Glutamatergic neuron (in vitro differentiated cells): ENCODE data around the gene CDK8. TPM values are rescaled to one million over a fixed set of nuclear protein-coding genes. Genes with fewer than 3 reads are reported as not detected.

Experiments used
- DNase-seq: peaks from one replicate; pipeline ENCODE4 v3.0.0; 2022
- H3K27ac Mint-ChIP-seq: one replicate; pipeline ENCODE4 v1.8.0; 2020; ENCODE audit warnings: mild to moderate bottlenecking, mixed read lengths, inconsistent platforms; ENCODE audit not compliant: unreplicated experiment
- H3K27me3 Mint-ChIP-seq: one replicate; pipeline ENCODE4 v1.8.0; 2020; ENCODE audit warnings: mild to moderate bottlenecking, moderate library complexity, mixed read lengths, inconsistent platforms; ENCODE audit not compliant: unreplicated experiment
- H3K36me3 Mint-ChIP-seq: one replicate; pipeline ENCODE4 v1.8.0; 2020; ENCODE audit warnings: mild to moderate bottlenecking, mixed read lengths, inconsistent platforms; ENCODE audit not compliant: unreplicated experiment
- H3K4me1 Mint-ChIP-seq: one replicate; pipeline ENCODE4 v1.8.0; 2020; ENCODE audit warnings: mild to moderate bottlenecking, low read depth, mixed read lengths, inconsistent platforms; ENCODE audit not compliant: unreplicated experiment
- H3K4me3 Mint-ChIP-seq: one replicate; pipeline ENCODE4 v1.8.0; 2020; ENCODE audit warnings: mild to moderate bottlenecking, mixed read lengths, inconsistent platforms; ENCODE audit not compliant: unreplicated experiment
- H3K9me3 Mint-ChIP-seq: one replicate; pipeline ENCODE4 v1.8.0; 2020; ENCODE audit warnings: mild to moderate bottlenecking, moderate library complexity, mixed read lengths, inconsistent platforms; ENCODE audit not compliant: unreplicated experiment
- CTCF ChIP-seq: fragments of 200-600 bp; sonication (generic); IDR thresholded peaks from one replicate; pipeline ENCODE4 v1.5.0; 2021; ENCODE audit not compliant: partially characterized antibody, unreplicated experiment
- total RNA-seq: library from RNA; stranded (reverse); fragmentation: NEBNext Ultra II Directional; extraction: Animal tissue kit (Norgen Biotek cat#: 25700); gene quantifications from one replicate; pipeline ENCODE4 v1.2.1, GENCODE V29; 2021; ENCODE audit not compliant: unreplicated experiment

Gene CDK8
- total RNA-seq, 1 donor from 2014 or later: 27.9 TPM

GRCh38 chr13:26219726-26220125 lies 34.2 kb upstream of the CDK8 start:
- H3K36me3 Mint-ChIP-seq: no peaks in the 10 kb centered on the region
- no peak for TF ChIP-seq CTCF
- H3K27me3 Mint-ChIP-seq: peaks cover 4% of the 10 kb centered on the region
- H3K27ac Mint-ChIP-seq: no peak overlapping the region
- DNase-seq: no peak
- H3K4me3 Mint-ChIP-seq: no peak overlapping the region
- peaks cover 11% of the 10 kb centered on the region for H3K9me3 Mint-ChIP-seq
- H3K4me1 Mint-ChIP-seq: peaks cover 3% of the 10 kb centered on the region

GRCh38 chr13:26220575-26220974 lies 33.4 kb upstream of the CDK8 start:
- Mint-ChIP-seq H3K9me3 (peaks cover 11% of the 10 kb centered on the region), H3K36me3 (no peaks in the 10 kb centered on the region), H3K27me3 (peaks cover 4% of the 10 kb centered on the region), H3K4me3 (peak overlapping the region; percentile 45), H3K4me1 (peaks cover 5% of the 10 kb centered on the region), H3K27ac (no peak overlapping the region)
- no peak for DNase-seq
- no peak for TF ChIP-seq CTCF

- Mint-ChIP-seq H3K27ac (peak overlapping the region; percentile 95), H3K4me1 (peaks cover 8% of the 10 kb centered on the region), H3K36me3 (no peaks in the 10 kb centered on the region), H3K4me3 (peak overlapping the region; percentile 100), H3K27me3 (peaks cover 4% of the 10 kb centered on the region), H3K9me3 (peaks cover 11% of the 10 kb centered on the region)
- DNase-seq: no peak
- no peak for TF ChIP-seq CTCF
Observed at GRCh38 chr13:26221399-26221720, 32.6 kb upstream of the CDK8 start.

- Mint-ChIP-seq H3K36me3 (no peaks in the 10 kb centered on the region), H3K27ac (peak within 1 kb of the TSS; percentile 99), H3K4me3 (peak within 1 kb of the TSS; percentile 100), H3K27me3 (peaks cover 4% of the 10 kb centered on the region), H3K4me1 (peaks cover 8% of the 10 kb centered on the region), H3K9me3 (peaks cover 11% of the 10 kb centered on the region)
- TF ChIP-seq CTCF: no peak
- DNase-seq: peak; percentile 84
Observed at GRCh38 chr13:26221721-26222519, 32.0 kb upstream of the CDK8 start, which contains the start of gene RNF6. TSS of gene RNF6 (minus strand) at chr13:26222314. CDS start at chr13:26219649, 2,665 bp downstream.

- no peak for DNase-seq
- TF ChIP-seq CTCF: no peak
- Mint-ChIP-seq H3K27me3 (peaks cover 6% of the 10 kb centered on the region), H3K4me1 (peaks cover 8% of the 10 kb centered on the region), H3K9me3 (peaks cover 11% of the 10 kb centered on the region), H3K36me3 (no peaks in the 10 kb centered on the region), H3K4me3 (peak overlapping the region; percentile 100), H3K27ac (peak overlapping the region; percentile 99)
Observed at GRCh38 chr13:26222520-26223046, 31.3 kb upstream of the CDK8 start.
